H1 (cell line): ENCODE data around the gene BRD9. TPM values are rescaled to one million over a fixed set of nuclear protein-coding genes. Genes with fewer than 3 reads are reported as not detected.

Source experiments
- CTCF ChIA-PET: fragments of 300-600 bp; sonication (Branson Sonifier 250); formaldehyde crosslinking; loops from one replicate; lab custom pipeline; 2021; ENCODE audit not compliant: partially characterized antibody; lab: Charles Lee
- POLR2A ChIA-PET: fragments of 300-600 bp; sonication (Branson Sonifier 250); formaldehyde crosslinking; loops from one replicate; lab custom pipeline; 2021; ENCODE audit warnings: inconsistent platforms; ENCODE audit not compliant: partially characterized antibody; lab: Charles Lee
- DNase-seq, 2 experiments: peaks; one replicate each; pipeline versions ENCODE4 v3.0.0 to v3.0.0-alpha.2; 2010 to 2022; ENCODE audit warnings: low spot score in 2 of 2, low read depth in 1 of 2, mixed read lengths in 1 of 2
- FAIRE-seq: peaks from 2 replicates; lab custom pipeline; 2011; peaks lifted over from hg19 to GRCh38; lab: Jason Lieb, UNC
- H2AFZ ChIP-seq: 2 replicates; pipeline ENCODE4 v1.8.1; 2012; ENCODE audit warnings: low read length, inconsistent platforms
- H2AK5ac ChIP-seq: 2 replicates; pipeline ENCODE4 v1.6.1; 2013; ENCODE audit warnings: low read depth, low read length
- H2BK120ac ChIP-seq: replicated peaks from 2 replicates; pipeline ENCODE3; 2013; ENCODE audit warnings: low read depth, low read length, inconsistent platforms
- H2BK12ac ChIP-seq: 2 replicates; pipeline ENCODE4 v1.6.1; 2013; ENCODE audit warnings: low read depth, low read length
- H2BK15ac ChIP-seq: 2 replicates; pipeline ENCODE4 v1.6.1; 2013; ENCODE audit warnings: low read length
- H2BK20ac ChIP-seq: 2 replicates; pipeline ENCODE4 v1.6.1; 2013; ENCODE audit warnings: low read length
- H2BK5ac ChIP-seq: 2 replicates; pipeline ENCODE4 v1.6.1; 2013; ENCODE audit warnings: low read depth, low read length
- H3K14ac ChIP-seq: 2 replicates; pipeline ENCODE4 v1.6.1; 2013; ENCODE audit warnings: inconsistent platforms; ENCODE audit not compliant: insufficient read length
- H3K18ac ChIP-seq: 2 replicates; pipeline ENCODE4 v1.6.1; 2013; ENCODE audit warnings: low read length; ENCODE audit errors: extremely low read depth
- H3K23ac ChIP-seq: 2 replicates; pipeline ENCODE4 v1.6.1; 2013; ENCODE audit warnings: inconsistent platforms; ENCODE audit not compliant: insufficient read length
- H3K23me2 ChIP-seq: 2 replicates; pipeline ENCODE4 v1.6.1; 2013; ENCODE audit warnings: low read depth, low read length
- H3K27ac ChIP-seq: 2 replicates; pipeline ENCODE4 v1.6.1; 2011; ENCODE audit warnings: low read depth, low read length, inconsistent platforms
- H3K27me3 ChIP-seq, 4 experiments: replicated peaks in 1 of 4; 1 replicate in 1 of 4; 2 replicates in 3 of 4; pipeline versions ENCODE4 v1.6.1 to v1.8.1; 2011 to 2013; ENCODE audit warnings: low read length in 3 of 4, mild to moderate bottlenecking in 3 of 4, inconsistent platforms in 2 of 4, mixed read lengths in 2 of 4, moderate library complexity in 1 of 4; ENCODE audit not compliant: control insufficient read depth in 3 of 4, insufficient read depth in 3 of 4; ENCODE audit errors: extremely low read depth in 1 of 4
- H3K36me3 ChIP-seq, 4 experiments: 2 replicates each; pipeline versions ENCODE4 v1.6.1 to v1.8.1; 2011 to 2013; ENCODE audit warnings: mild to moderate bottlenecking in 4 of 4, low read length in 3 of 4, moderate library complexity in 2 of 4, control low read depth in 1 of 4, inconsistent platforms in 1 of 4; ENCODE audit not compliant: insufficient read depth in 4 of 4, control insufficient read depth in 2 of 4
- H3K4ac ChIP-seq: replicated peaks from 2 replicates; pipeline ENCODE3; 2013; ENCODE audit warnings: low read length, low read depth, mixed read lengths, inconsistent platforms; ENCODE audit not compliant: insufficient read length
- H3K4me1 ChIP-seq, 4 experiments: replicated peaks in 1 of 4; 1 replicate in 1 of 4; 2 replicates in 3 of 4; pipeline versions ENCODE4 v1.6.1 to v1.8.1; 2011 to 2013; ENCODE audit warnings: low read length in 3 of 4, inconsistent platforms in 2 of 4, mixed read lengths in 1 of 4; ENCODE audit not compliant: insufficient read depth in 4 of 4, control insufficient read depth in 3 of 4
- H3K4me2 ChIP-seq, 2 experiments: 2 replicates each; pipeline versions ENCODE4 v1.6.1 to v1.8.1; 2011 to 2013; ENCODE audit warnings: low read depth in 2 of 2, low read length in 2 of 2, control low read depth in 1 of 2, inconsistent platforms in 1 of 2, mild to moderate bottlenecking in 1 of 2; ENCODE audit not compliant: insufficient read depth in 1 of 2
- H3K4me3 ChIP-seq, 4 experiments: fragments of 200-600, 300-600 bp in 1 of 4; sonication (generic), shearing (Covaris generic), sonication (Bioruptor Twin) in 1 of 4; 2 replicates each; pipeline versions ENCODE4 v1.5.1 to v1.8.1; 2011 to 2016; ENCODE audit warnings: low read length in 4 of 4, low read depth in 3 of 4, control low read depth in 2 of 4, inconsistent platforms in 2 of 4, mild to moderate bottlenecking in 2 of 4, mixed read lengths in 1 of 4, moderate library complexity in 1 of 4; ENCODE audit not compliant: insufficient read depth in 2 of 4; ENCODE audit errors: extremely low read depth in 1 of 4
- H3K56ac ChIP-seq: replicated peaks from 2 replicates; pipeline ENCODE3; 2013; ENCODE audit warnings: low read depth, mild to moderate bottlenecking, mixed read lengths, low read length, inconsistent platforms; ENCODE audit not compliant: insufficient read length
- H3K79me1 ChIP-seq: 2 replicates; pipeline ENCODE4 v1.6.1; 2013; ENCODE audit warnings: low read depth, low read length, control low read depth
- H3K79me2 ChIP-seq, 2 experiments: 2 replicates each; pipeline versions ENCODE4 v1.6.1 to v1.8.1; 2012 to 2013; ENCODE audit warnings: low read length in 2 of 2, mild to moderate bottlenecking in 2 of 2, inconsistent platforms in 1 of 2; ENCODE audit not compliant: insufficient read depth in 2 of 2, control insufficient read depth in 1 of 2
- H3K9ac ChIP-seq, 4 experiments: replicated peaks in 1 of 4; 1 replicate in 1 of 4; 2 replicates in 3 of 4; pipeline versions ENCODE4 v1.6.1 to v1.8.1; 2011 to 2013; ENCODE audit warnings: low read depth in 3 of 4, low read length in 3 of 4, control low read depth in 2 of 4, mild to moderate bottlenecking in 2 of 4, moderate library complexity in 2 of 4, inconsistent platforms in 1 of 4; ENCODE audit errors: extremely low read depth in 1 of 4
- H3K9me3 ChIP-seq, 2 experiments: 2 replicates each; pipeline versions ENCODE4 v1.6.1 to v1.8.1; 2012 to 2013; ENCODE audit warnings: mild to moderate bottlenecking in 2 of 2, moderate library complexity in 2 of 2, control low read depth in 1 of 2, inconsistent platforms in 1 of 2, low read depth in 1 of 2, low read length in 1 of 2, mixed read lengths in 1 of 2; ENCODE audit not compliant: insufficient read depth in 2 of 2
- H4K20me1 ChIP-seq, 2 experiments: replicated peaks in 1 of 2; 2 replicates each; pipeline versions ENCODE3 to v1.8.1; 2011 to 2013; ENCODE audit warnings: inconsistent platforms in 2 of 2, low read length in 2 of 2, mild to moderate bottlenecking in 1 of 2; ENCODE audit not compliant: insufficient read depth in 2 of 2, control insufficient read depth in 1 of 2
- H4K5ac ChIP-seq: 2 replicates; pipeline ENCODE4 v1.6.1; 2013; ENCODE audit warnings: low read length, low read depth, mixed read lengths, inconsistent platforms; ENCODE audit not compliant: insufficient read length
- H4K8ac ChIP-seq: 2 replicates; pipeline ENCODE4 v1.8.0; 2013; ENCODE audit warnings: mild to moderate bottlenecking, moderate library complexity, low read length, inconsistent platforms; ENCODE audit not compliant: insufficient read depth; ENCODE audit errors: extremely low read depth
- H4K91ac ChIP-seq: replicated peaks from 2 replicates; pipeline ENCODE3; 2013; ENCODE audit warnings: low read length, mixed read lengths, inconsistent platforms; ENCODE audit not compliant: insufficient read length
- ASH2L ChIP-seq: fragments of 200-600, 300-600 bp; sonication (generic); IDR thresholded peaks from one replicate; pipeline ENCODE4 v1.7.1; 2017; ENCODE audit warnings: low read length
- POLR2A ChIP-seq, 2 experiments: IDR thresholded peaks; 1 replicate in 1 of 2; 2 replicates in 1 of 2; pipeline ENCODE4 v1.6.1; 2011; ENCODE audit warnings: low read depth in 2 of 2, low read length in 2 of 2, mild to moderate bottlenecking in 2 of 2; ENCODE audit errors: control extremely low read depth in 1 of 2
- WGBS, 2 experiments: shearing (Covaris generic) in 1 of 2; methylation state at CpG; one replicate each; pipeline versions ENCODE4 v1.1.6 to v1.1.7; 2013 to 2015; ENCODE audit warnings: low lambda C conversion rate in 2 of 2, mixed read lengths in 2 of 2, inconsistent platforms in 1 of 2, low coverage in 1 of 2, missing lambda C conversion rate in 1 of 2; ENCODE audit not compliant: insufficient replicate concordance in 2 of 2, insufficient coverage in 1 of 2, insufficient read length in 1 of 2; ENCODE audit errors: extremely low coverage in 1 of 2, missing lambda C conversion rate in 1 of 2; 5-methylcytosine and 5-hydroxymethylcytosine counted together
- polyA plus RNA-seq, 7 experiments: library from polyadenylated mRNA; depleted of rRNA in 3 of 7; stranded (reverse) in 5 of 7; unstranded in 2 of 7; fragments of >200 nt in 5 of 7; fragments of 200-250 nt in 2 of 7; gene quantifications; 1 replicate in 5 of 7; 2 replicates in 1 of 7; 4 replicates in 1 of 7; pipeline versions ENCODE4 v1.2.1 to v1.2.3, GENCODE V29; 2011 to 2013; ENCODE audit warnings: missing spikeins in 2 of 7, mixed read lengths in 2 of 7
- total RNA-seq: library from RNA; stranded (reverse); fragmentation: NEBNext Ultra II Directional; extraction: Animal tissue kit (Norgen Biotek cat#: 25700); gene quantifications from 2 replicates; pipeline ENCODE4 v1.2.1, GENCODE V29; 2021

Gene BRD9
- total and polyA plus RNA-seq, 2 of the 8 experiments (the other 6 are each of a cell fraction or from before 2014, with no cell fraction given): 9.3 to 49.4 TPM

DNA sequence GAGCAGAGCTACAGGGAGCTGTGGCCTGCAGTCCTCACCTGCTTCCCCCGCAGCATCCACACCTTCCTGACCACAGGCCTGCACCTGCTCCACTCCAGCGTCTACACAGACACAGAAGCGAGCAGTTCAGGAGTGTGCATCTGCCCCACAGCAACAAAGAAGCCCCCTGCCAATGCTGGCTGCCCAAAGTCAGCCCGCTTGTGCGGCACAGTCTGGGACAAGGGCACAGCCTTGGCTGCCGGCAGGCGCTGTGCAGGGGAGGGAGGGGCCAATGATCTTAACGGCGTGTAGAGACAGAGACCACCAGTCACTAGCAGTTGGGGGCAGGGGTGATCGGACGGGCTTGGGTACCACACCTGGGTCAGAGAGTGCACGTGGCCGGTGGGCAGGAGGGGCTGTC lies 6.6 kb downstream of the BRD9 start:
- H3K27ac ChIP-seq: no peak overlapping the region

More for the DNA sequence above, 6.6 kb downstream of the BRD9 start:
- no peak overlapping the region for H3K56ac ChIP-seq
- no peak overlapping the region for H2BK20ac ChIP-seq
- no peak for DNase-seq
- H4K5ac ChIP-seq: no peak overlapping the region
- no peak overlapping the region for H2BK120ac ChIP-seq
- H2BK15ac ChIP-seq: no peak overlapping the region
- H3K36me3 ChIP-seq: peaks cover 47 to 100% (median 94%) of the 10 kb centered on the region in 4 experiments
- H3K23me2 ChIP-seq: peaks cover 5% of the 10 kb centered on the region; the same call in 1 of the 2 replicates
- peaks cover 22% of the 10 kb centered on the region for H3K79me1 ChIP-seq
- H2BK12ac ChIP-seq: no peak overlapping the region
- H4K8ac ChIP-seq: no peak overlapping the region; the same call in 1 of the 2 replicates
- no peak overlapping the region for H3K4ac ChIP-seq
- H3K18ac ChIP-seq: no peak overlapping the region
- no peak overlapping the region for H4K91ac ChIP-seq
- no peaks in the 10 kb centered on the region for H3K4me1 ChIP-seq
- no peak overlapping the region for H3K9ac ChIP-seq
- H3K79me2 ChIP-seq: peaks cover 0 to 70% of the 10 kb centered on the region in 2 experiments; a peak in 3 of 4 replicates
- no peak overlapping the region for H3K4me3 ChIP-seq
- no peak for TF ChIP-seq ASH2L
- TF ChIP-seq POLR2A (IDR thresholded peaks at IDR 0.05; ENCODE audit: control extremely low read depth in 1 of 2, low read depth in 2 of 2, low read length in 2 of 2): 0 out of 3 replicates have a peak, but pooled peaks of 1 of the 2 experiments have one; percentile 6
- no peak overlapping the region for H2AFZ ChIP-seq
- no peak overlapping the region for H2BK5ac ChIP-seq
- no peak overlapping the region for H3K23ac ChIP-seq
- CTCF ChIA-PET: interaction anchor here (1.4 to 1.9 kb wide), 2 partner anchors 15 to 17 kb away, joined by 4 to 8 read pairs; no protein-coding TSS in a partner anchor
- WGBS, 2 experiments: 86% methylated on average over 11 of the region's 13 CpGs; no CpG with 5 or more reads in 1 of the 2 experiments
- no peak overlapping the region for H2AK5ac ChIP-seq
- no peak for FAIRE-seq
- H4K20me1 ChIP-seq: peaks cover 27 to 46% of the 10 kb centered on the region in 2 experiments
- no peaks in the 10 kb centered on the region; a peak in 1 of 4 replicates for H3K9me3 ChIP-seq
- no peaks in the 10 kb centered on the region; a peak in 1 of 7 replicates for H3K27me3 ChIP-seq
- no peak overlapping the region for H3K4me2 ChIP-seq
- H3K14ac ChIP-seq: no peak overlapping the region
- POLR2A ChIA-PET: interaction anchor here (0.7 to 2.5 kb wide), 4 partner anchors 12 to 22 kb away, joined by 3 to 10 read pairs (median 4); no protein-coding TSS in a partner anchor
